Stimulated activated CD8-positive, alpha-beta memory T cell treated with anti-CD3 and anti-CD28 coated beads, Interleukin-7, amount 100 ng/mL, for 48 hours (primary cell): Measurements from ENCODE around the gene STX18.
"Not testable (repeated sequence)": the region's sequence is repeated elsewhere in the genome, so short reads cannot be mapped to it uniquely, and the experiment has no call there.

Source experiments
- DNase-seq, 2 donors: peaks; one replicate each; pipeline ENCODE4 v3.0.0-alpha.2; 2020; ENCODE audit warnings: low read depth in 1 of 2; ENCODE audit errors: extremely low read depth in 1 of 2

STX18 gene

GRCh38 chr4:4423706-4424498, 117.9 kb downstream of the STX18 start:
- DNase-seq = no peak

GRCh38 chr4:4422856-4423499, 118.9 kb downstream of the STX18 start:
- DNase-seq = no peak

DNA sequence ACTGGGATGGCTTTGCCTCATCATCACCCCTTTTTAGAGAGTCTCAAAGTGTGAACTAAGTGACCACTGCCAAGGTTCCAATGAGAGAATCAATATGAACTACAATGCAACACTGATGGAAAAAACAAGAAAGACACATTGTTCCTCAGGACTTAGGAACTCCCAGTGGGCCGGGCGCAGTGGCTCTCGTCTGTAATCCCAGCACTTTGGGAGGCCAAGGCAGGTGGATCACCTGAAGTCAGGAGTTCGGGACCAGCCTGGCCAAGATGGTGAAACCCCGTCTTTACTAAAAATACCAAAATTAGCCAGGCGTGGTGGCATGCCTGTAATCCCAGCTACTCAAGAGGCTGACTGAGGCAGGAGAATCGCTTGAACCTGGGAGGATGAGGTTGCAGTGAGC, 119.7 kb downstream of the STX18 start:
- DNase-seq = not testable (repeated sequence)

GRCh38 chr4:4421356-4421755, 120.5 kb downstream of the STX18 start:
- DNase-seq = no peak

DNA sequence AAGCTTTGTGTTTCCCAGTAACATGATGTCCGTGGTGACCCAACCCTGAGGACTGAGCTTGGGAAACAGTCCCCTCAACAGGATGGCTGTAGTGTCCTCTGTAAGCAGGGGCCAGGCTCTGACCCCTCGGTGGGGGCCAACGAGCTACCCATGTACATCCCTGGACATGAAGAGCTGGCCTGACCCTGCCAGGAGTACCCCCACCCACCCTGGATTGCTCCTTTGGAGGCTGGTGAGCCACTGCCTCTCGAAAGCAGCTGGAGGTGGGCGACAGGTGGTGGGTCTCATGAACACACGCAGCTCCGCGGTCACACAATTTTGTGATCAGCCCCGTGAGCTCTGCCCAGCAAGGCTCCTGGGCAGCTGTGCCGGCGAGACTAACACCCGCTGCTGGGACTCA, 121.4 kb downstream of the STX18 start:
- no peak for DNase-seq

DNA sequence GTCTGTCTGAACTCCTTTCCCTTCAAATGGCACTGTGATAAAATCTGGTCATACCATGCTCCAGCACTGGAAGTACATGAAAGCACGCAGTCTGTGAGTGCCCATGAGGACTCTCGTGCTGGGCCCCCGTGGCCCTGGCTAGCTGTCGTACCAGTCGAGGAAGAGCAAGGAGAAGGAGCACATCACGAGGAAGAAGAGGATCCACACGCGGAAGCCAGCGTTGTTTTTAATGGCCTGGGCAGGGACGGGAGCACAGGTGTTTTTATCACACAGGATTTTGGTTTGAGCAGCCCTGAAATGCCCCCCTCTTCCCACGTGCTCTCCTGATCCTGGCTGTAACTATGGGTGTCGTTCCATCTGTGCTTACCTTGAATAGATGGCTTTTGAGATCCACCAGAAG, 122.0 kb downstream of the STX18 start:
- DNase-seq = no peak

DNA sequence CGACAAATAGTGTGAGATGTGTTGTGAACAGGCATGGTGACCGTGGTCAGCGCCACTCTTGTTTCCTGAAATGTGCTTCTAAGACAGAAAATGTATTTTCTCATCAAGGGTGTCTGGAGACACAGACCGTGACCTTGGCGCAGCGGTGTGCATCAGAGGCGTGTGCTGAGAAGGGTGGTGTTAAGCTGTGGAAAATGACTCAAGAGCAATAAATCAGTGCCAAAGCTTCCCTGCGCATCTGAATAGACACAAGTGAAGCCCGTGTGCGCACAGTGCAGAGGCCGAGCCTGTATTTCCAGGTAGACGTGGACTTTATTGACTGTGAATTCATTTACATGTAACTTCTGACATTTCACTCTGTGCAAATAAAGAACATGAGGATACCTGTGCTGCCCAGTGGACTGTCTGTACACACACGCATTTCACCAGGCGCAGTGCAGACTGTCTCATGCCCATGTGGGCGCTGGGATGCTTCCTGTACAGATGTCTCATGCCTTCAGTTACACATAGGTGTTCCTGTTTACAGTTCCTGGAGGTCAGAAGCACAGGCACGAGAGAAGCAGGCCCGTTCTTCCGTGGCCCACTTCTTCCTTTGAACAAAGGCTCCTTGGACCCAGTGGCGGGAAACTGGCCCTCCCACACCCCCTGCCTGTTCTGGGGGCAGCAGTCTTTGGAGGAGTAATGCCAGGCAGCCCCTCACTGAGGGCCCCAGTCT, 123.0 kb downstream of the STX18 start:
- no peak for DNase-seq

GRCh38 chr4:4417886-4418285, 124.0 kb downstream of the STX18 start:
- DNase-seq = no peak

GRCh38 chr4:4416981-4417380, 124.9 kb downstream of the STX18 start:
- DNase-seq = no peak

- no peak for DNase-seq
Measured at GRCh38 chr4:4415806-4416805, 125.7 kb downstream of the STX18 start.

GRCh38 chr4:4415107-4415805, 126.6 kb downstream of the STX18 start:
- no peak for DNase-seq

DNA sequence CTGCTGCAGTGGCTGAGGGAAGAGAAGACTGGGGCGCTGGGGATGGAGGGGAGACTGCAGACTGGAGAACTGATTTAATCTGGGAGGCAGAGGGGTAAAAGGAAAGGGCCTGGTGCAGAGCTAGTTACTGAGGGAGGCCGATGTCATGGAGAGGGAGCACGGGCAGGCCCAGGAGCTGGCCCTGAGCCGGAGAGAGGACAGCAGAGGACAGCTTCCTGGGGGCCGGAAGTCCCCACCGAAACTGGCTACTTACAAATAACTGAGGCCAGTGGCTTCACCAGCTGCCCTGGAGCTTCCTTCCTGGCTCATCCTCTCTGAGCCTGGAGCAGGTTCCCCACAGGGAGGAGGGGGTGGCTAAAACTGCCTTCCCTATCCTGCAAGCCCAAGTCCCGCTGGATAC, 128.0 kb downstream of the STX18 start:
- DNase-seq = no peak

- no peak for DNase-seq
Measured at GRCh38 chr4:4413373-4413725, 128.5 kb downstream of the STX18 start.

DNA sequence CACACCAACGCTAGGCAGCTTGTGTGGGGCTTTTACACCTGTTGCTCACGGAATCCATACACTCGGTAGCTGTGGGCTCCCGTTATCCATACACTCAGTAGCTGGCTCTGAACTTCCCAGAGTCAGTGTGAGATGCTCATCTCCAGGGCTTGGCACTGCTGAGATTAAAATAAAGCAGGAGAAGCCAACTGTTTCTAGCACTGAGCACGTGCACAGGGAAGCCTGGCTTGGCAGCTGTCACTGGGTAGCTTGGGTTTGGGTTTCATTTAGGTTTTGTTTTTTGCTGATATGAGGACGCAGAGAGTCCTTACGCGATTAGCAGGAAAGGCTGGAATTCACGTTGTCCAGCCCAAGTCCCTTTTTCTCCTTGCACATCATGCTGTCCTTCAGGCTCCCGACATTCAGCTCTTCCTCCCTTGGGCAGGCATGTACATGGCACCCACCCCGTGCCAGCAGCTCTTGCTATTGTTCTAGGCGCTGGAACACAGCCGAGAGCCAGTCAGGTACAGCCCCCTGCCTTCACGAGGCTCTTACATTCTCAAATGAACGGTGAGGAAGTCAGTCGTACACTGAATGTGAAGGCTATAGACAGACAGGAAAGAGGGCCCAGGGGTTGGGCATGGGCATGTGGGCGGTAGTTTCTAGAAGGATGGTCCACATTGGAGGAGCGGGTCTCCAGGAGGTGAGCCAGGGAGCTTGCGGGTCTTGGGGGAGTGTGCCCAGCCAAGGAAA, 129.0 kb downstream of the STX18 start:
- no peak for DNase-seq

GRCh38 chr4:4411906-4412305, 129.9 kb downstream of the STX18 start:
- DNase-seq = no peak

DNA sequence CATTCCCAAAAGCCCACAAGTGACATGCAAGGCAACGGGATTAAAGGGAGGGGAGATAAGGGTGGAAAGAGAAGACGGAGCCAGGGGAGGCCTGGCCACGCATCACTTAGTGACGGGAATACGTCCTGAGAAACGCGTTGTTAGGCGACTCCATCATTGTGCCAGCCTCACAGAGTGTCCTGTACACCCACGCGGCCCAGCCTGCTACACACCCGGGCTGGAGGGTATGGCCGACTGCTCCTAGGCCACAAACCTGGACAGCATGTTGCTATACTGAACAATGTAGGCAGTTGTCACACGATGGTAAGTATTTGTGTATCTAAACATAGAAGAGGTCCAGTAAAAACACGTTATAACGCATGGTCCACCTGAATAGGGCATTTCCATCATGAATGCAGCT, 131.6 kb downstream of the STX18 start:
- DNase-seq = no peak

DNA sequence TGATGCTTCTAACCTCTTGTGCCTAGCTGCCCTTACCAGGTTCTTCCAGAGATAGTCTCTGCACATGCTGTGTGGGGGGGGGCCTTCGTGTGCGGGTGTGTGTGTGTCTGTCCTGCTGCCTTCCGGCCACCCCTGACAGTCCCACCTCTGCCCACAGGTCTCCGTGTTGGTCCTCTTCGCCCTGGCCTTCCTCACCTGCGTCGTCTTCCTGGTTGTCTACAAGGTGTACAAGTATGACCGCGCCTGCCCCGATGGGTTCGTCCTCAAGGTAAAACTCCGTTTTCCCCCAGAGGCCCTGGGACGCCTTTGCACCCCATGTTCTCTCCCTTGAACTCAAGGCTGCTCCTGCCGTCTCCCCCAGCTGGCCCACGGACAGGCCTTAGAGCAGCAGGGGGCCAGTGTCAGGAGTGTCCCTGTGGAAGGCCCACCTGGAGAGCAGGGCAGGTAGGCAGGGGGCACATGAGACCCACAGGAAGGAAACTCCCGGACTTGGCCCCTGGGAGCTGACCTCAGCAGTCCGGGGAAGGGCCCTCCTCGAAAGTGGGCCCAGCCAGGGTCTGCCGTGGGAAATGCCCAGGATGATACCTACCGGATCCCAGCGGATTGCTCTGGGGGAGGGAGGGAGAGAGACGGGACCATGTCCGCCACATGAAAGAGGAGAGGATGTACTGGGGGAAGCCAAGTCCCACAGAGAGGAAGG, 132.3 kb downstream of the STX18 start:
- DNase-seq = no peak

- DNase-seq = no peak
Measured at GRCh38 chr4:4408576-4409335, 133.1 kb downstream of the STX18 start.
